ENCODE data around the gene ENTPD3.

- TF ChIP-seq CTCF (IDR thresholded peaks at IDR 0.05) (no peak), POLR2A (IDR thresholded peaks at IDR 0.05) (no peak), EP300 (IDR thresholded peaks at IDR 0.05) (no peak), POLR2AphosphoS5 (IDR thresholded peaks at IDR 0.05) (no peak)
These were observed 66.9 kb downstream of the ENTPD3 start for GRCh38 chr3:40453933-40454332.

Data from suprapubic skin (tissue), 4 donors.